ENCODE measurements around the gene ANKRD12.

ANKRD12 gene

GRCh38 chr18:9178557-9178956 is 42.0 kb downstream of the ANKRD12 start:
- Histone ChIP-seq H3K79me2 (ENCODE audit: insufficient read depth, low read length) (peaks cover 61% of the 10 kb centered on the region), H2AFZ (ENCODE audit: low read length) (no peak overlapping the region), H3K27me3 (ENCODE audit: insufficient read depth, low read length, poor library complexity, severe bottlenecking) (no peaks in the 10 kb centered on the region), H3K9ac (ENCODE audit: low read depth, low read length, poor library complexity, severe bottlenecking) (no peak overlapping the region), H3K36me3 (ENCODE audit: insufficient read depth, low read length) (peaks cover 12% of the 10 kb centered on the region; the same call in 1 of the 2 replicates), H3K4me3 (ENCODE audit: low read length, poor library complexity, severe bottlenecking) (no peak overlapping the region), H3F3A (ENCODE audit: low read depth) (no peaks in the 10 kb centered on the region), H3K9me3 (ENCODE audit: insufficient read depth, low read depth, low read length) (no peaks in the 10 kb centered on the region), H3K9me2 (replicated peaks; ENCODE audit: low read depth, low read length) (no peaks in the 10 kb centered on the region), H3K4me2 (ENCODE audit: low read depth, low read length, poor library complexity, severe bottlenecking) (no peak overlapping the region), H4K20me1 (ENCODE audit: insufficient read depth, low read length, poor library complexity, severe bottlenecking) (peaks cover 7% of the 10 kb centered on the region), H3K4me1 (ENCODE audit: insufficient read depth, low read length, poor library complexity, severe bottlenecking) (no peaks in the 10 kb centered on the region)
- TF ChIP-seq CTCF (conservative IDR thresholded peaks at IDR 0.05; ENCODE audit: low read length): no peak
- no peak for TF ChIP-seq EZH2phosphoT487 (IDR thresholded peaks at IDR 0.05; ENCODE audit: borderline replicate concordance)

- Histone ChIP-seq H3K9me3 (ENCODE audit: insufficient read depth, low read depth, low read length) (no peaks in the 10 kb centered on the region), H2AFZ (ENCODE audit: low read length) (no peak overlapping the region), H3K4me1 (ENCODE audit: insufficient read depth, low read length, poor library complexity, severe bottlenecking) (peaks cover 13% of the 10 kb centered on the region), H3F3A (ENCODE audit: low read depth) (no peaks in the 10 kb centered on the region), H3K79me2 (ENCODE audit: insufficient read depth, low read length) (peaks cover 42% of the 10 kb centered on the region), H3K27me3 (ENCODE audit: insufficient read depth, low read length, poor library complexity, severe bottlenecking) (no peaks in the 10 kb centered on the region), H3K36me3 (ENCODE audit: insufficient read depth, low read length) (peaks cover 18% of the 10 kb centered on the region; the same call in 1 of the 2 replicates), H3K4me2 (ENCODE audit: low read depth, low read length, poor library complexity, severe bottlenecking) (no peak overlapping the region), H3K9me2 (replicated peaks; ENCODE audit: low read depth, low read length) (no peaks in the 10 kb centered on the region), H4K20me1 (ENCODE audit: insufficient read depth, low read length, poor library complexity, severe bottlenecking) (peaks cover 7% of the 10 kb centered on the region), H3K4me3 (ENCODE audit: low read length, poor library complexity, severe bottlenecking) (no peak overlapping the region), H3K9ac (ENCODE audit: low read depth, low read length, poor library complexity, severe bottlenecking) (no peak overlapping the region)
- no peak for TF ChIP-seq EZH2phosphoT487 (IDR thresholded peaks at IDR 0.05; ENCODE audit: borderline replicate concordance)
- no peak for TF ChIP-seq CTCF (conservative IDR thresholded peaks at IDR 0.05; ENCODE audit: low read length)
Measured at GRCh38 chr18:9181275-9181674, 44.7 kb downstream of the ANKRD12 start.

- no peak overlapping the region for H3K4me2 ChIP-seq (ENCODE audit: low read depth, low read length, poor library complexity, severe bottlenecking)
- peaks cover 7% of the 10 kb centered on the region for H4K20me1 ChIP-seq (ENCODE audit: insufficient read depth, low read length, poor library complexity, severe bottlenecking)
- peaks cover 33% of the 10 kb centered on the region for H3K79me2 ChIP-seq (ENCODE audit: insufficient read depth, low read length)
- H3K27me3 ChIP-seq (ENCODE audit: insufficient read depth, low read length, poor library complexity, severe bottlenecking): no peaks in the 10 kb centered on the region
- no peak overlapping the region for H3K4me3 ChIP-seq (ENCODE audit: low read length, poor library complexity, severe bottlenecking)
- H3F3A ChIP-seq (ENCODE audit: low read depth): no peaks in the 10 kb centered on the region
- no peaks in the 10 kb centered on the region for H3K9me3 ChIP-seq (ENCODE audit: insufficient read depth, low read depth, low read length)
- H3K9me2 ChIP-seq (replicated peaks; ENCODE audit: low read depth, low read length): no peaks in the 10 kb centered on the region
- no peak for TF ChIP-seq EZH2phosphoT487 (IDR thresholded peaks at IDR 0.05; ENCODE audit: borderline replicate concordance)
- no peak for TF ChIP-seq CTCF (conservative IDR thresholded peaks at IDR 0.05; ENCODE audit: low read length)
- H3K4me1 ChIP-seq (ENCODE audit: insufficient read depth, low read length, poor library complexity, severe bottlenecking): peaks cover 13% of the 10 kb centered on the region
- H2AFZ ChIP-seq (ENCODE audit: low read length): no peak overlapping the region
- H3K9ac ChIP-seq (ENCODE audit: low read depth, low read length, poor library complexity, severe bottlenecking): no peak overlapping the region
- peaks cover 18% of the 10 kb centered on the region; the same call in 1 of the 2 replicates for H3K36me3 ChIP-seq (ENCODE audit: insufficient read depth, low read length)
Measured at GRCh38 chr18:9182852-9183399, 46.3 kb downstream of the ANKRD12 start.

Data from Loucy (cell line).